ENCODE results near the gene MOB3B. TPM values are rescaled to one million over a fixed set of nuclear protein-coding genes. Genes with fewer than 3 reads are reported as not detected.

Gene MOB3B
- total RNA-seq, 1 donor from 2014 or later = 17.8 TPM

DNA sequence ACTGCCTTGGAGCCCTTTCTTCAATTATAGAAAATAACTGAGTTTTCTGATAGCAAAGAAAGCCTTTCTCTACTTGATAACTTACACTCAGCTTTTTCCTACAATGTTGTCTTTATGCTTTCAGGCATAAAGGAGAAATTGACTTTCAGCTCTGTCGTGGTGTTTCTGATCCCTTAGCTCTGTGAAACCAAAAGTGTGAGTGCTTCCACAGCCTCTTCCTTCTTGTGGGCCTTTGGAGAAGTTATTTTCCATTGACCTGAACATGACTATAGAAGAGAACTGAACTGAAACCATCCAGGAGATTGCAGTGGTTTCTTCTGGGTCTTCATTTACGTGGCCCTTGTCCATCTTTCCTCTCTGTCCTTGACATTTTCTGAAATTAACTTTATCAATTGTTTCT lies 173.2 kb downstream of the MOB3B start:
- intact Hi-C loops (cut with DNase I) = no loop called here
- Histone ChIP-seq H3K27me3 (no peaks in the 10 kb centered on the region), H3K4me1 (peaks cover 15% of the 10 kb centered on the region), H3K27ac (no peak overlapping the region), H3K4me3 (no peak overlapping the region), H3K9me3 (no peaks in the 10 kb centered on the region), H3K36me3 (no peaks in the 10 kb centered on the region)
- peak; percentile 34 for ATAC-seq
- DNase-seq = no peak
- no peak for TF ChIP-seq CTCF (IDR thresholded peaks at IDR 0.05)

GRCh38 chr9:27355166-27355565 lies 174.4 kb downstream of the MOB3B start:
- H3K9me3 ChIP-seq = no peaks in the 10 kb centered on the region
- H3K4me3 ChIP-seq = no peak overlapping the region
- no peak for TF ChIP-seq CTCF (IDR thresholded peaks at IDR 0.05)
- H3K27ac ChIP-seq = no peak overlapping the region
- ATAC-seq (no peak), DNase-seq (no peak)
- intact Hi-C loops (cut with DNase I) = no loop called here
- H3K27me3 ChIP-seq = no peaks in the 10 kb centered on the region
- peaks cover 15% of the 10 kb centered on the region for H3K4me1 ChIP-seq
- no peaks in the 10 kb centered on the region for H3K36me3 ChIP-seq

DNA sequence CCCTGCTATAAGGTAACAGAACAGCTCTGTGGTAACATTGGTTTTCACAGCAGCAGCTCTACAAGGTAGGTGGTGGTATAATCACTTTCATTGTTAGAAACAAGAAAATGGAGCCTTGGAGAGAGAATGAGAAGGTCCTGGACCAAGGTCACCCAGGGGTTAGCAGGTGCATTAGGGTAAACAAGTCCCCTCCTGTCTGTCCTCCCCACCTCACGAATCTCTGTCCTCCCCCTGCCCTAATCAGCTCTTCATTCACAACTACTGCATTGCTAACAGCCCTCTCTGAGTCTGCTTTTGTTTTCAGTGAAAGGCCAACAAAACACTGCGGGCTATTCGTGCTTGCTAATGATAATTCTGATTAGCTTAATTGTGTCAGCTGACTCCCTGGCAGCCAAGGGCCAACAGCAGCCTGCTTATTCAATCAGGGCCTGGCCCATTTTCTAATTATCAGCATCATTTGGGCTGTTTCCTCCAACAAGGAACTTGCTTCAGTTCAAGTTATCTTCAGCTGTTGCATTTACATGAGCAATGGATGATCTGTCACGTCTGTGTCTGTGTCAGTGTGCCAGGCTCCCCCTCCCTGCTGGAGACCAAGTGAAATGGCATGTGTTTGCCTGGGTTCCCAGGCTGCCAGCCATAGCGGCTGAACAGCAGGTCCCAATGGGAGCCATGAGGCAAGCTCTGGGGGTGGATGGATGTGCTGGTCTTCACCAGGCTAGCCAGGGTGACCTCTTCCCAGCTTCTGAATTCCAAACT lies 176.0 kb downstream of the MOB3B start:
- Histone ChIP-seq H3K4me3 (no peak overlapping the region), H3K36me3 (no peaks in the 10 kb centered on the region), H3K27ac (peak overlapping the region; percentile 21), H3K4me1 (peaks cover 15% of the 10 kb centered on the region), H3K9me3 (no peaks in the 10 kb centered on the region), H3K27me3 (no peaks in the 10 kb centered on the region)
- intact Hi-C loops (cut with DNase I) = no loop called here
- DNase-seq = no peak
- no peak for ATAC-seq
- no peak for TF ChIP-seq CTCF (IDR thresholded peaks at IDR 0.05)

- Histone ChIP-seq H3K4me1 (peaks cover 15% of the 10 kb centered on the region), H3K27me3 (no peaks in the 10 kb centered on the region), H3K9me3 (no peaks in the 10 kb centered on the region), H3K36me3 (no peaks in the 10 kb centered on the region), H3K27ac (peak overlapping the region; percentile 21), H3K4me3 (no peak overlapping the region)
- intact Hi-C loops (cut with DNase I) = no loop called here
- TF ChIP-seq CTCF (IDR thresholded peaks at IDR 0.05) = no peak
- ATAC-seq = no peak
- DNase-seq = no peak
Observed at GRCh38 chr9:27353166-27353473, 176.5 kb downstream of the MOB3B start.

- H3K9me3 ChIP-seq = no peaks in the 10 kb centered on the region
- H3K27ac ChIP-seq = peak overlapping the region; percentile 21
- DNase-seq (no peak), ATAC-seq (peak; percentile 91)
- H3K36me3 ChIP-seq = no peaks in the 10 kb centered on the region
- no peak for TF ChIP-seq CTCF (IDR thresholded peaks at IDR 0.05)
- peaks cover 15% of the 10 kb centered on the region for H3K4me1 ChIP-seq
- no peaks in the 10 kb centered on the region for H3K27me3 ChIP-seq
- no peak overlapping the region for H3K4me3 ChIP-seq
- intact Hi-C loops (cut with DNase I) = no loop called here
Observed at GRCh38 chr9:27352457-27353165, 177.0 kb downstream of the MOB3B start.

Measured in upper lobe of right lung (tissue), 1 donor.